GM19324 (cell line): Measurements from ENCODE around the gene NEURL4.

Experiments
- ATAC-seq: cut with Tn5 transposase; IDR thresholded peaks from one replicate; pipeline ENCODE4 v1.9.1; 2021; ENCODE audit warnings: mild to moderate bottlenecking, moderate library complexity; ENCODE audit not compliant: unreplicated experiment, low FRiP score

NEURL4 gene

GRCh38 chr17:7281953-7282751, 47.0 kb downstream of the NEURL4 start:
- no peak for ATAC-seq

DNA sequence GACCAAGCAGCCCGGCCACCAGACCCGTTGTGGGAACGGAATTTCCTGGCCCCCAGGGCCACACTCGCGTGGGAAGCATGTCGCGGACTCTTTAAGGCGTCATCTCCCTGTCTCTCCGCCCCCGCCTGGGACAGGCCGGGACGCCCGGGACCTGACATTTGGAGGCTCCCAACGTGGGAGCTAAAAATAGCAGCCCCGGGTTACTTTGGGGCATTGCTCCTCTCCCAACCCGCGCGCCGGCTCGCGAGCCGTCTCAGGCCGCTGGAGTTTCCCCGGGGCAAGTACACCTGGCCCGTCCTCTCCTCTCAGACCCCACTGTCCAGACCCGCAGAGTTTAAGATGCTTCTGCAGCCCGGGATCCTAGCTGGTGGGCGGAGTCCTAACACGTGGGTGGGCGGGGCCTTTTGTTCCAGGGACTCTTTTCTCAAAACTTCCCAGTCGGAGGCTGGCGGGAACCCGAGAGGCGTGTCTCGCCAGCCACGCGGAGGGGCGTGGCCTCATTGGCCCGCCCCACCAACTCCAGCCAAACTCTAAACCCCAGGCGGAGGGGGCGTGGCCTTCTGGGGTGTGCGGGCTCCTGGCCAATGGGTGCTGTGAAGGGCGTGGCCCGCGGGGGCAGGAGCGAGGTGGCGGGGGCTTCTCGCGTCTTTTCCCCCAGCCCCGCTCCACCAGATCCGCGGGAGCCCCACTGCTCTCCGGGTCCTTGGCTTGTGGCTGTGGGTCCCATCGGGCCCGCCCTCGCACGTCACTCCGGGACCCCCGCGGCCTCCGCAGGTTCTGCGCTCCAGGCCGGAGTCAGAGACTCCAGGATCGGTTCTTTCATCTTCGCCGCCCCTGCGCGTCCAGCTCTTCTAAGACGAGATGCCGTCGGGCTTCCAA, 47.8 kb downstream of the NEURL4 start, which contains the start of gene SLC2A4:
Gene SLC2A4, plus strand, starts transcription at position 645 of the 879 bp plus-strand sequence. Its CDS starts 217 bp downstream, at position 862.
- ATAC-seq, result peak; percentile 45

GRCh38 chr17:7280519-7281073, 48.5 kb downstream of the NEURL4 start:
- no peak for ATAC-seq

GRCh38 chr17:7279448-7279847, 49.7 kb downstream of the NEURL4 start:
- ATAC-seq, result no peak

DNA sequence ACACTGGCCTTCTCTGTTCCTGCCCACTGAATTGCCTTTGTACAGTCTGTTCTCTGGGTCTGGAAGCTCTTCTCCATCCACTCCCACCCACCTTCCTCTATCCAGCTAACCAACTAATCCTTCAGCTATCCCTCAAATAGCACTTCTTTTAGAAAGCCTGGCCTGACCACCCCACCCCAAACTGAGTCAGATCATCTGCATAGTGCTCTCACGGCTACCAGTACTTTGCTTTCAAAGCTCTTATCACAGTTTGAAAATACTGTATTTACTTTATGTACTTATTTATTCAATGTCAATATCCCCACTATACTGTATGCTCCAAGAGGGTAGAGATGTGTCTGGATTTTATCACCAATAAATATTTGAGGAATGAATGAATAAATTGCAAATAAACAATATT, 62.4 kb downstream of the NEURL4 start:
- no peak for ATAC-seq
